ENCODE results near the gene RCSD1. TPM values are rescaled to one million over a fixed set of nuclear protein-coding genes. Genes with fewer than 3 reads are reported as not detected.
A peak's percentile ranks its signal among the peaks of the same experiment; 100 is the strongest.

The RCSD1 gene
- total RNA-seq, 1 experiment from 2014 or later, result 0.50 TPM

DNA sequence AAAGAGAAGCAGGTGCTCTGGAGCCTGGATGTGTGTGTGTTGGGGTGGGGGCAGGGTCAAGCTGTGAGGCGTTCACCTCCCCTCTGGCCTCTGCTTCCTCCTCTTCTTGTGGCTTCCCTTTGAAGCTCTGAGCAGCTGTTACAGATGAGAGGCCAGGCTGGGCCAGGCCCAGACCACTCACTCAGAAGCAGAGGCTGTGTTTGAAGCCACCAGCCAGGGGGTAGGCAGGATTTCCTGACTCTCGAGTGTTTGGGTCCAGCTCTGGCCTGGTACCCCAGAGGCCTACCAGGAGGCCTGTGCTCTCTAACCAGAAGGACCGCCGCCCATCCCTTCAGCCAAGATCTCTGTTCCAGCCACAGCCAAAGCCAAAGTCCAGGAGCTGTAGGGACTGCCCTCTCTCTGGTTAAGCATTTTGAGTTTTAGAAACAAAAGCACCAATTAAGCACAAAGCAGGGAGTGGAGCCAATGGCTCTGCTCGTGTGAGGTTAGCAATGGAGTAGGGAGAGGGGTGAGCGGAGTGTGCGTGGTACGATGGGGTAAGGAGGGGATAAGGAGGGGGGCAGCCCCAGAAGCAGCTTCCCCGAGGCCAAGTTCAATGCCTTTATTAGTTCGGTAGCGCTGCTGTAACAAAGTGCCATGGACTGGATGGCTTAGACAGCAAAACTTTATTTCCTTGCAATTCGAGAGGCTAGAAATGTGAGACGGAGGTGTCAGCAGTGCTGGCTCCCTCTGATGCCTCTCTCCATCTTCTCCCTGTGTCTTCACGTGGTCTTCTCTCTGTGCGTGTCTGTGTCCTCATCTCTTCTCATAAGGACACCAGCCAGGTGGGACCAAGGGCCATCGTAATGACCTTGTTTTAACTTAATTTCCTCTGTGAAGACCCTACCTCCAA is 20.5 kb downstream of the RCSD1 start:
- peaks cover 19% of the 10 kb centered on the region for H3K4me1 Mint-ChIP-seq
- CTCF ChIA-PET, result interaction anchor here (0.9 to 2.1 kb wide), 2 partner anchors 37 to 145 kb away, joined by 3 to 12 read pairs; no protein-coding TSS in a partner anchor
- H3K27me3 Mint-ChIP-seq (ENCODE audit: low read depth), result no peaks in the 10 kb centered on the region; the same call in 1 of the 2 replicates
- TF ChIP-seq ZNF317 (CRISPR knock-in tag; IDR thresholded peaks at IDR 0.05; ENCODE audit: borderline replicate concordance, low read depth), result no peak
- TF ChIP-seq, protein P1, sequence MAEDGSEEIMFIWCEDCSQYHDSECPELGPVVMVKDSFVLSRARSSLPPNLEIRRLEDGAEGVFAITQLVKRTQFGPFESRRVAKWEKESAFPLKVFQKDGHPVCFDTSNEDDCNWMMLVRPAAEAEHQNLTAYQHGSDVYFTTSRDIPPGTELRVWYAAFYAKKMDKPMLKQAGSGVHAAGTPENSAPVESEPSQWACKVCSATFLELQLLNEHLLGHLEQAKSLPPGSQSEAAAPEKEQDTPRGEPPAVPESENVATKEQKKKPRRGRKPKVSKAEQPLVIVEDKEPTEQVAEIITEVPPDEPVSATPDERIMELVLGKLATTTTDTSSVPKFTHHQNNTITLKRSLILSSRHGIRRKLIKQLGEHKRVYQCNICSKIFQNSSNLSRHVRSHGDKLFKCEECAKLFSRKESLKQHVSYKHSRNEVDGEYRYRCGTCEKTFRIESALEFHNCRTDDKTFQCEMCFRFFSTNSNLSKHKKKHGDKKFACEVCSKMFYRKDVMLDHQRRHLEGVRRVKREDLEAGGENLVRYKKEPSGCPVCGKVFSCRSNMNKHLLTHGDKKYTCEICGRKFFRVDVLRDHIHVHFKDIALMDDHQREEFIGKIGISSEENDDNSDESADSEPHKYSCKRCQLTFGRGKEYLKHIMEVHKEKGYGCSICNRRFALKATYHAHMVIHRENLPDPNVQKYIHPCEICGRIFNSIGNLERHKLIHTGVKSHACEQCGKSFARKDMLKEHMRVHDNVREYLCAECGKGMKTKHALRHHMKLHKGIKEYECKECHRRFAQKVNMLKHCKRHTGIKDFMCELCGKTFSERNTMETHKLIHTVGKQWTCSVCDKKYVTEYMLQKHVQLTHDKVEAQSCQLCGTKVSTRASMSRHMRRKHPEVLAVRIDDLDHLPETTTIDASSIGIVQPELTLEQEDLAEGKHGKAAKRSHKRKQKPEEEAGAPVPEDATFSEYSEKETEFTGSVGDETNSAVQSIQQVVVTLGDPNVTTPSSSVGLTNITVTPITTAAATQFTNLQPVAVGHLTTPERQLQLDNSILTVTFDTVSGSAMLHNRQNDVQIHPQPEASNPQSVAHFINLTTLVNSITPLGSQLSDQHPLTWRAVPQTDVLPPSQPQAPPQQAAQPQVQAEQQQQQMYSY (CRISPR knock-in tag; IDR thresholded peaks at IDR 0.05), result no peak
- TF ChIP-seq OVOL2 (CRISPR knock-in tag; IDR thresholded peaks at IDR 0.05; ENCODE audit: borderline replicate concordance), result no peak
- TF ChIP-seq, protein P2, sequence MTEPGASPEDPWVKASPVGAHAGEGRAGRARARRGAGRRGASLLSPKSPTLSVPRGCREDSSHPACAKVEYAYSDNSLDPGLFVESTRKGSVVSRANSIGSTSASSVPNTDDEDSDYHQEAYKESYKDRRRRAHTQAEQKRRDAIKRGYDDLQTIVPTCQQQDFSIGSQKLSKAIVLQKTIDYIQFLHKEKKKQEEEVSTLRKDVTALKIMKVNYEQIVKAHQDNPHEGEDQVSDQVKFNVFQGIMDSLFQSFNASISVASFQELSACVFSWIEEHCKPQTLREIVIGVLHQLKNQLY (CRISPR knock-in tag; IDR thresholded peaks at IDR 0.05), result no peak
- no peak for TF ChIP-seq EMX1 (CRISPR knock-in tag; IDR thresholded peaks at IDR 0.05)
- no peak for TF ChIP-seq JAZF1 (CRISPR knock-in tag; IDR thresholded peaks at IDR 0.05)
- TF ChIP-seq GABPB1 (CRISPR knock-in tag; IDR thresholded peaks at IDR 0.05), result no peak
- TF ChIP-seq ZNF423 (CRISPR knock-in tag; IDR thresholded peaks at IDR 0.05), result no peak
- TF ChIP-seq, protein P3, sequence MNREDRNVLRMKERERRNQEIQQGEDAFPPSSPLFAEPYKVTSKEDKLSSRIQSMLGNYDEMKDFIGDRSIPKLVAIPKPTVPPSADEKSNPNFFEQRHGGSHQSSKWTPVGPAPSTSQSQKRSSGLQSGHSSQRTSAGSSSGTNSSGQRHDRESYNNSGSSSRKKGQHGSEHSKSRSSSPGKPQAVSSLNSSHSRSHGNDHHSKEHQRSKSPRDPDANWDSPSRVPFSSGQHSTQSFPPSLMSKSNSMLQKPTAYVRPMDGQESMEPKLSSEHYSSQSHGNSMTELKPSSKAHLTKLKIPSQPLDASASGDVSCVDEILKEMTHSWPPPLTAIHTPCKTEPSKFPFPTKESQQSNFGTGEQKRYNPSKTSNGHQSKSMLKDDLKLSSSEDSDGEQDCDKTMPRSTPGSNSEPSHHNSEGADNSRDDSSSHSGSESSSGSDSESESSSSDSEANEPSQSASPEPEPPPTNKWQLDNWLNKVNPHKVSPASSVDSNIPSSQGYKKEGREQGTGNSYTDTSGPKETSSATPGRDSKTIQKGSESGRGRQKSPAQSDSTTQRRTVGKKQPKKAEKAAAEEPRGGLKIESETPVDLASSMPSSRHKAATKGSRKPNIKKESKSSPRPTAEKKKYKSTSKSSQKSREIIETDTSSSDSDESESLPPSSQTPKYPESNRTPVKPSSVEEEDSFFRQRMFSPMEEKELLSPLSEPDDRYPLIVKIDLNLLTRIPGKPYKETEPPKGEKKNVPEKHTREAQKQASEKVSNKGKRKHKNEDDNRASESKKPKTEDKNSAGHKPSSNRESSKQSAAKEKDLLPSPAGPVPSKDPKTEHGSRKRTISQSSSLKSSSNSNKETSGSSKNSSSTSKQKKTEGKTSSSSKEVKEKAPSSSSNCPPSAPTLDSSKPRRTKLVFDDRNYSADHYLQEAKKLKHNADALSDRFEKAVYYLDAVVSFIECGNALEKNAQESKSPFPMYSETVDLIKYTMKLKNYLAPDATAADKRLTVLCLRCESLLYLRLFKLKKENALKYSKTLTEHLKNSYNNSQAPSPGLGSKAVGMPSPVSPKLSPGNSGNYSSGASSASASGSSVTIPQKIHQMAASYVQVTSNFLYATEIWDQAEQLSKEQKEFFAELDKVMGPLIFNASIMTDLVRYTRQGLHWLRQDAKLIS (CRISPR knock-in tag; IDR thresholded peaks at IDR 0.05; ENCODE audit: borderline replicate concordance), result no peak
- no peak for TF ChIP-seq ZNF232 (CRISPR knock-in tag; IDR thresholded peaks at IDR 0.05)
- no peak for TF ChIP-seq TEAD4 (CRISPR knock-in tag; IDR thresholded peaks at IDR 0.05)
- TF ChIP-seq, protein P4, sequence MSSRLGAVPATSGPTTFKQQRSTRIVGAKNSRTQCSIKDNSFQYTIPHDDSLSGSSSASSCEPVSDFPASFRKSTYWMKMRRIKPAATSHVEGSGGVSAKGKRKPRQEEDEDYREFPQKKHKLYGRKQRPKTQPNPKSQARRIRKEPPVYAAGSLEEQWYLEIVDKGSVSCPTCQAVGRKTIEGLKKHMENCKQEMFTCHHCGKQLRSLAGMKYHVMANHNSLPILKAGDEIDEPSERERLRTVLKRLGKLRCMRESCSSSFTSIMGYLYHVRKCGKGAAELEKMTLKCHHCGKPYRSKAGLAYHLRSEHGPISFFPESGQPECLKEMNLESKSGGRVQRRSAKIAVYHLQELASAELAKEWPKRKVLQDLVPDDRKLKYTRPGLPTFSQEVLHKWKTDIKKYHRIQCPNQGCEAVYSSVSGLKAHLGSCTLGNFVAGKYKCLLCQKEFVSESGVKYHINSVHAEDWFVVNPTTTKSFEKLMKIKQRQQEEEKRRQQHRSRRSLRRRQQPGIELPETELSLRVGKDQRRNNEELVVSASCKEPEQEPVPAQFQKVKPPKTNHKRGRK (CRISPR knock-in tag; IDR thresholded peaks at IDR 0.05; ENCODE audit: borderline replicate concordance), result no peak
- TF ChIP-seq, protein P5, sequence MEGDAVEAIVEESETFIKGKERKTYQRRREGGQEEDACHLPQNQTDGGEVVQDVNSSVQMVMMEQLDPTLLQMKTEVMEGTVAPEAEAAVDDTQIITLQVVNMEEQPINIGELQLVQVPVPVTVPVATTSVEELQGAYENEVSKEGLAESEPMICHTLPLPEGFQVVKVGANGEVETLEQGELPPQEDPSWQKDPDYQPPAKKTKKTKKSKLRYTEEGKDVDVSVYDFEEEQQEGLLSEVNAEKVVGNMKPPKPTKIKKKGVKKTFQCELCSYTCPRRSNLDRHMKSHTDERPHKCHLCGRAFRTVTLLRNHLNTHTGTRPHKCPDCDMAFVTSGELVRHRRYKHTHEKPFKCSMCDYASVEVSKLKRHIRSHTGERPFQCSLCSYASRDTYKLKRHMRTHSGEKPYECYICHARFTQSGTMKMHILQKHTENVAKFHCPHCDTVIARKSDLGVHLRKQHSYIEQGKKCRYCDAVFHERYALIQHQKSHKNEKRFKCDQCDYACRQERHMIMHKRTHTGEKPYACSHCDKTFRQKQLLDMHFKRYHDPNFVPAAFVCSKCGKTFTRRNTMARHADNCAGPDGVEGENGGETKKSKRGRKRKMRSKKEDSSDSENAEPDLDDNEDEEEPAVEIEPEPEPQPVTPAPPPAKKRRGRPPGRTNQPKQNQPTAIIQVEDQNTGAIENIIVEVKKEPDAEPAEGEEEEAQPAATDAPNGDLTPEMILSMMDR (IDR thresholded peaks at IDR 0.05), result no peak
- TF ChIP-seq, protein P6, sequence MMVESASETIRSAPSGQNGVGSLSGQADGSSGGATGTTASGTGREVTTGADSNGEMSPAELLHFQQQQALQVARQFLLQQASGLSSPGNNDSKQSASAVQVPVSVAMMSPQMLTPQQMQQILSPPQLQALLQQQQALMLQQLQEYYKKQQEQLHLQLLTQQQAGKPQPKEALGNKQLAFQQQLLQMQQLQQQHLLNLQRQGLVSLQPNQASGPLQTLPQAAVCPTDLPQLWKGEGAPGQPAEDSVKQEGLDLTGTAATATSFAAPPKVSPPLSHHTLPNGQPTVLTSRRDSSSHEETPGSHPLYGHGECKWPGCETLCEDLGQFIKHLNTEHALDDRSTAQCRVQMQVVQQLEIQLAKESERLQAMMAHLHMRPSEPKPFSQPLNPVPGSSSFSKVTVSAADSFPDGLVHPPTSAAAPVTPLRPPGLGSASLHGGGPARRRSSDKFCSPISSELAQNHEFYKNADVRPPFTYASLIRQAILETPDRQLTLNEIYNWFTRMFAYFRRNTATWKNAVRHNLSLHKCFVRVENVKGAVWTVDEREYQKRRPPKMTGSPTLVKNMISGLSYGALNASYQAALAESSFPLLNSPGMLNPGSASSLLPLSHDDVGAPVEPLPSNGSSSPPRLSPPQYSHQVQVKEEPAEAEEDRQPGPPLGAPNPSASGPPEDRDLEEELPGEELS (CRISPR knock-in tag; IDR thresholded peaks at IDR 0.05), result no peak
- TF ChIP-seq, protein P7, sequence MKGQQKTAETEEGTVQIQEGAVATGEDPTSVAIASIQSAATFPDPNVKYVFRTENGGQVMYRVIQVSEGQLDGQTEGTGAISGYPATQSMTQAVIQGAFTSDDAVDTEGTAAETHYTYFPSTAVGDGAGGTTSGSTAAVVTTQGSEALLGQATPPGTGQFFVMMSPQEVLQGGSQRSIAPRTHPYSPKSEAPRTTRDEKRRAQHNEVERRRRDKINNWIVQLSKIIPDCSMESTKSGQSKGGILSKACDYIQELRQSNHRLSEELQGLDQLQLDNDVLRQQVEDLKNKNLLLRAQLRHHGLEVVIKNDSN (CRISPR knock-in tag; IDR thresholded peaks at IDR 0.05), result no peak
- ATAC-seq (peak; percentile 17; the same call in 1 of the 2 replicates), DNase-seq (ENCODE audit: low spot score) (no peak)
- no peak overlapping the region for H3K4me3 Mint-ChIP-seq
- POLR2A ChIA-PET, result no interaction called here
- H3K27ac Mint-ChIP-seq, result no peak overlapping the region
- H3K9me3 Mint-ChIP-seq, result no peaks in the 10 kb centered on the region
- no peaks in the 10 kb centered on the region for H3K36me3 Mint-ChIP-seq

All from WTC11 (cell line).